Activated naive CD4-positive, alpha-beta T cell (primary cell): ENCODE measurements around the gene SYCP2L.
"Not testable (repeated sequence)": the region's sequence is repeated elsewhere in the genome, so short reads cannot be mapped to it uniquely, and the experiment has no call there.

Source experiments
- DNase-seq, 4 experiments: peaks; one replicate each; lab custom pipeline; 2025; lab: John Stamatoyannopoulos, UW

Gene SYCP2L

DNA sequence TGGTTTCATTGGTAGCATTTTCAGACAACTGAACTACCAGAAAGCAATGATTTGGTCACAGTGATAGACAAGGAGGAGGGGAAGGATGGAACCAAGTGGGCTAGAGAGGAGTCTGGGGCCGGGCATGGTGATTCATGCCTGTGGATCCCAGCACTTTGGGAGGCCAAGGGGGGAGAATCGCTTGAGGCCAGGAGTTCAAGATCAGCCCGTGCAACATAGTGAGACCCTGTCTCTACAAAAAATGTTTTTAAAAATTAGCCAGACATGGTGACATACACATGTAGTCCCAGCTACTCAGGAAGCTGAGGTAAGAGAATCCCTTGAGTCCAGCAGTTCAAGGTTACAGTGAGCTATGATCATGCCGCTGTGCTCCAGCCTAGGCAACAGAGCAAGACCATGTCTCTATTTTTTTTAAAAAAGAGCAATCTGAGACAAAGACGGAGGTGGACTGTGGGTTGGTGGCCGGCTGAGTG lies 70.6 kb downstream of the SYCP2L start:
- DNase-seq: no peak

DNA sequence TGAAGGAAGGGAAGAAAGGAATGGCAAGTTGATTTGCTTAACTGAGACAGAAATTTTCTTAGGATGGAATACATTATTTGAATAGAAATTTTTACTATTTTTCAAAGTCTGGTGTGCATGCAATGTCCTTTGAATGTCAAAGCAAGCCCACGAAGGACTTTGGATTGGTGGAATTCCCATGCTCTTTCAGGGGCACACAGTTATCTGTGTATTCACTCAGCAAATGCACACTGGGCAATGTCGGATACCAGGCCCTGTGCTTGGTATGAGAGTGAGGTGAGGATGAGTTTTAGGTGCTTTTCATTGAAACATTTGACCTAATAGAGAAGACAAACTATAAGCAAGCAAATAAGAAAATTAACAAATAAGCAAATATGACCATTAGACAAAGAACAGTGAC lies 73.3 kb downstream of the SYCP2L start:
- DNase-seq: no peak

DNA sequence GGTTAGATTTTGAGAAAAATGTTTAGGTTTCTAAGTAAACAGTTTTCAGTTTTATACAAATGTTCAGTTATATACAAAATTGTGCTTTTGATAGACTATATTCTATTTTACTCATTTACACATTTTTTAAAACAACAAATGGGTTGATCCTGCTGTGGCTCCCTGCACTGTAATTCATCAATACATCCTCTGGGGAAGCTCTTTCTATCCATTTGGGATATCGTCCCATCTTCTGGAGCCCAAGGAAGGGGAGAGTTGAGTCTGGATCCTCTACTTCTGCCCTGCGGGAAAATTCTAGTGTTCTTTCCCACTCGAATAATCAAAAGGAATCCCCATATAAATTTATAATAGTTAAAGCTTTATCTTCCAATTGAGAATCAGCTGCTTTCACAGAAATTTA lies 75.0 kb downstream of the SYCP2L start:
- no peak for DNase-seq

DNA sequence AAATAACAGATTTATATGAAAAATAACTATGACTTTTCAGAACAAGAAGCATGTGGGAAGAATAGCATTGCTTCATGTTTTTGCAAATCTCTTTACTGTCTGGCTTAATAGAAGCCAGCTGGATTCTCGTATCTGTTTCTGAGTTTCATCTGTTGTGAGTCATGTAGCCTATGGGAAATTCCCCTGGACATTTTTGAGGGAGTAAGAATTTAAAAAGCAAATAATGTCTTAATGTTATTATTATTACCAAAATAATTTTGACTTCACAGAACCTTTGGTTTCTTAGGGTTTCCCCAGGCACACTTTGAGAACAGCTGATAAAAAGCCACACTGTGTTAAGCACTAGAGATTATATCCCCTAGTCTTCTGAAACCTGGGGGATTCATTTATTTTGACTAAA lies 75.8 kb downstream of the SYCP2L start:
- no peak for DNase-seq

DNA sequence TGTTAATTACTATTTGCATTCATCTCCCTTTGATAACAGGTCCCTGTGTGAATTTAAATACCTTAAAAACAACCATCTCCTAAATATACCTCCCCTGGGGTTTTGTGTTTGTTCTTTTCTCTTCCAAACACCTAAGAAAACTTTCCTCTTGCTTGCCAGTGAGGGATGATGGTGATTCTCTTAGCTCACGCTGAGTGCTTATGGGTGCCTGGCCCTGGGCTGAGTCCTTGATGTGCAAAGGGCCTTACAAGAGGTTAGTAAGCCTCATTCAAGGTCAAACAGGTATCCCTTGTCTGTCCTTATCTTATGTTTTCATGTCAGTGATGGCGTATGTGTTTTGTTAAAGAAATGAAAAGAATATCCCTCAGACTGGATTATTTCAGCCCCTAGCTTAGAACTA lies 76.3 kb downstream of the SYCP2L start:
- no peak for DNase-seq

DNA sequence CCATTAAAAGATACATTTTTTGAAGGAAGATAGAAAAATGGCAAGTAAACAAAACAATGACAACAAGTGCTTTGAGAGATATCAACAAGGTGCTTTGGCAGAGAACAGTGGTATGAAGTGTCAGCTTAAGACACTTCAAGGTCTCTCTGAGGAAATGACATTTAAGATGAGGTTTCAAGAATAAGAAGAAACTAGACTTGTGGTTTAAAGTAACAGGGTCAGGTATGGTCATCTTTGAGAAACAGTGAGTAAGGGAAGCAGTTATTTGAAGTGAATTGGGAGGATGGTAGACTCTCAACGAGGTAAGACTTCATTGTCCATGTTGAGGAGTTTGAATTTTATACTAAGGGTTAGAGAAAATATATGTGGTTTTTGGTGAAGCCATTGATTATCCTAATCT lies 77.8 kb downstream of the SYCP2L start:
- no peak for DNase-seq

DNA sequence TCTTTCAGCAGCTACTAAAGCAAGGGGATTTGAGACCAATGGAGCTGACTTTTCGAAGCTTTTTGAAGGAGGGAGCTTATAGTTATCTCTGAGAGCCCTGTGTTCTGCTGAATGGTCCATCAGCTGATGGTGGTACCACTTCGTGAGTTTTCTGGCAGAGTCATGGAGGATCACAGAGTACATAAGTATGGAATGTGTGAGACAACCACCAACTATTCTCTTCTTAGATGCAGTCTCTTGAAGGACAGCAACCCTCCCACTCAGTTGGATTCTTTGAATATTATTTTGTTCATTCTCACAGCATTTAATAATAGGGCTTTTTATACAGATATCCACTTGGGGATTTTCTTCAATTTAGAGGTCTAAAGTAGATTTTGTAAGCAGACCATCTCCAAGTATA lies 81.9 kb downstream of the SYCP2L start:
- no peak for DNase-seq

DNA sequence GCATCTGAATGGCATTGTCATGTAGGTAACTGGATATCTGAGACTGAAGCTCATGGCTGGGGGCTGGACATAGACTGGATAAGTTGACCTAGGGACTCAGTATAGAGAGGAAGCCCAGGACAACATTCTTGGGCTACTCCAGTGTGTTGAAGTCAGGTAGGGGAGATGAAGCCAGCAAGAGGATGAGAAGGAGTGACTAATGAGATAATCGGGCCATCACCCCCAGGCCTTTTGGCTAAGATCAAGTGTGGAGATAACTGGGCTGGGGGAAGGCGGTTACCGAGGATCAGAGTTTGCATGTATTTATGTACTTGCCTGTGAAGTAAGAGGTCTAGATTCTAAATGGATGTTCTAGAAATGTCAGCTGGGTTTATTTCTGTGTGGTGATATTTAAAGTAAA lies 83.9 kb downstream of the SYCP2L start:
- DNase-seq: no peak

DNA sequence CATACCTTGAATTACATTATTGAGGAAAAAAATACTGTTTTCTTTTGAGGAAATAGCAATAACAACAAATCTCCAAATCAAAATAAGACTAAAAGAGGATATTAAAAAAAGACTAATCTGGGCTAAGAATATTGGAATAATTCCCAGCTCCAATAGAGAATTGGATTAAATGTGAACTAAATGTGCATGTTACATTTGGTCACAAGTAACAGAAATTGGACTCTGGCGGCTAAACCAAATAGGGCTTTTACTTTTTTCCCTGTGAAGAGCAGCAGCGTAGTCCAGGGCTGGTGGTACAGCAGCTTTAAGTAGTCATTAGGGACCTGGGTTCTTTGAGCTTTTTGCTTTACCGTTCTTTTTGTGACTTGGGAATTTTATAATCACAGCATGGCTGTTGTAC lies 85.3 kb downstream of the SYCP2L start:
- DNase-seq: no peak

DNA sequence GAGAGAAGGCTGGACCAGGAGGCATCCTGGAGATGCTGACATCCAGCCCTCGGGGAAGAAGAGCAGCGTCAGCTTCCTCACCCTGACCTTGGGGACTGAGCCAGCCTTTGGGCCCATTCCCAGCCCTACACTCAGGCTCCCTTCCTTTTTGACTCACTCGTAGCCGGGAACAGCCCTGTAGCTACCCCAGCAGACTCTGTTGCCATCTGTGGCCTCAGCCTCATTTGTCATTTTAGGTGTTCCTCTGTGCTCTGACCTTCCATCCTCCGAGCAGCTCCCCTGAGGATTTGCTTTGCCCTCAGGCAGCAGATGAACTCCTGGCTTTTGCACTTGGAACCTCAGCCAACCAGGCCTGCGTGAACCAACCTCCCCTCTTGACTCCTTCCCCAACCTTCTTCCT lies 89.7 kb downstream of the SYCP2L start:
- no peak for DNase-seq

DNA sequence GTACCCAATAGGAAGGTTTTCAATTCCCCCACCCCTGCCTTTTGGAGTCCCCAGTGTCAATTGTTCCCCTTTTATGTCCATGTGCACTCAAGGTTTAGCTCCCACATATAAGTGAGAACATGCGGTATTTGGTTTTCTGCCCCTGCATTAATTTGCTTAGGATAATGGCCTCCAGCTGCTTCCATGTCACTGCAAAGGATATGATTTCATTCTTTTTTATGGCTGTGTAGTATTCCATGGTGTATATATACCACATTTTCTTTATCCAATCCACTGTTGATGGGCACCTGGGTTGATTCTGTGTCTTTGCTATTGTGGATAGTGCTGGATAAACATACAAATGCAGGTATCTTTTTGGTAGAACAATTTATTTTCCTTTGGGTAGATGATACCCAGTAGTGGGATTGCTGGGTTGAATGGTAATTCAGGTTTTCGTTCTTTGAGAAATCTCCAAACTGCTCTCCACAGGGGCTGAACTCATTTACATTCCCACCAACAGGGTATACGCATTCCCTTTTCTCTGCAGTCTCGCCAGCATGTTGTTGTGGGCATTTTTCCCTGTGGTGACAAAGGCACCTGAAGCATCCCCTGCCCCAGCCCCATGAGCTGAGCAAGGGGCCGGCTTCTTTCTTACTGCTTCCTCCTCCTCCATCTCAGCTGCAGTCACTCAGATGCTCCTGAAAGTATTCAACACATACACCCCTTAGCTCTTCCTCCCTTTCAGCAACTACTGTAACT lies 90.5 kb downstream of the SYCP2L start:
- no peak for DNase-seq

DNA sequence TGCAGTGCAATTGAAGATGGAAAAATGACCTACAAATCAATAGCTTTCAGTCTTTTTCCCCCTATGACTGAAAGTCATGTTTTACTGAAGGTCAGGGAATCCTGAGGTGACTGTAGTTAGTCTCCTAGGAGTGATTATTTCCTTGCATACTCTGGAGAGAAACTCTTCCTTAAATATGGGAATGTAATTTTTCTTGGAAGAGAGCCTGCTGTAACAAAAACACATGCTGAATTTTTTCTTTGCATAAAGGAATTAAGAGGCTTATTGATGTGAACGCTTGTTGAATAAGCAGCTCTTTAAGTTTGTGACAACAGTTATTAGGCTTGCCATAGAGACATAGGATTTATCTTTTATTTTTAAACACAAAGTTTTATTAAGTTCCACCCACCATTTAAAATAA lies 92.8 kb downstream of the SYCP2L start:
- DNase-seq: no peak

DNA sequence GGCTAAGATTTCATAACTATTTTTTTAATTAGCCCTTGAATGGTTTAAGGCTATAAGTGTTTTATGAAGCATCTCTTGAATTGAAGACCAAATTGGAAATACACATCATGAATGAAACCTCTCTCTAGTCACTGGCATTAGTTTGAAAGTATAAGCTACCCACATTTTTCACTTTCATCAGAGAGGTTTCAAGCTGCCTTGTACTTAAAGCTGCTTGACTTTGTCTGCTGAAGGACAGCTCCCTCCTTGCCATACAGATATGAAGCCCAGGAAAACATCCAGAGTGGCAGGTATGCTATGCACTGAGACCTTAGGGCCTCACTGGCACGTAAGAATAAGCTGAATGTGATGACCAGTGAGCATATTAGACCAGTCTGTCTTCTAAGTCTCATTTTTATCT lies 94.6 kb downstream of the SYCP2L start:
- DNase-seq: no peak

DNA sequence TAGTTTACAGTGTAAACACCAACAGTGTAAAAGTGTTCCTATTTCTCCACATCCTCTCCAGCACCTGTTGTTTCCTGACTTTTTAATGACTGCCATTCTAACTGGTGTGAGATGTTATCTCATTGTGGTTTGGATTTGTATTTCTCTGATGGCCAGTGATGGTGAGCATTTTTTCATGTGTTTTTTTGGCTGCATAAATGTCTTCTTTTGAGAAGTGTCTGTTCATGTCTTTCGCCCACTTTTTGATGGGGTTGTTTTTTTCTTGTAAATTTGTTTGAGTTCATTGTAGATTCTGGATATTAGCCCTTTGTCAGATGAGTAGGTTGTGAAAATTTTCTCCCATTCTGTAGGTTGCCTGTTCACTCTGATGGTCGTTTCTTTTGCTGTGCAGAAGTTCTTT lies 98.1 kb downstream of the SYCP2L start:
- not testable (repeated sequence) for DNase-seq

DNA sequence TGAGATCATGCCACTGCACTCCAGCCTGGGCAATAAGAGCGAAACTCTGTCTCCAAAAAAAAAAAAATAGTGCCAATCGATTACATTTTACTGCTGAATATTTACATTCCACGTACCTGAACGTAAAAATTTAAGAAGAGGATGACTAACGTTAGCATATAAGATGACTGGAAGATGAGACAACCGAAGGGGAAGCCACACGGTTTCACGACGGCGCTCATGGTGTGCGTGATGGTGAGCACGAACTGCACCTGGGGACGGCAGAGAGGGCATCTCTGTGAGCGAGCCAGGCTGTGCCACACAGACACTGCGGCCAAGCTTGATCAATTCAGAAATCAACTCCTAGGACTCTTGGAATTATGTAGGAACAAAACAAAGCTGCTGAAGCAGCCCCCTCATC lies 102.7 kb downstream of the SYCP2L start:
- DNase-seq: no peak

DNA sequence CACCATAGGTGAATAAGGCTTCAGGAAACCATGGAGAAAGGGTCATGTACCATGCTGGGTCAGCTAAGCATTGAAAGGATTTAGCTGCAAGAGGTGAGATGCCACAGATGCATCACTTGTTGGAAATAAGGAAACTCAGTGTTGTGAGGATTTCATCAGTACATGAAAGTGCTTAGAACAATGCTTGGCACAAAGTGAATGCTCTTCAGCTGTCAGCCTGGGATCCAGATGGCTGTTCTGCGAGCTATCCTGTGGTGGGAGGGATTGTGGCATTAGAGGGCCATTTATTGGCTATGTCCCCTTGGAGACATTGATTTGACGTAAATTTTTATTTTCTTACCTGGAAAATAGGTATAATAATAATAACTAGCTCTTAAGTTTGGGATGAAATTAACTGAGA lies 104.3 kb downstream of the SYCP2L start:
- no peak for DNase-seq

DNA sequence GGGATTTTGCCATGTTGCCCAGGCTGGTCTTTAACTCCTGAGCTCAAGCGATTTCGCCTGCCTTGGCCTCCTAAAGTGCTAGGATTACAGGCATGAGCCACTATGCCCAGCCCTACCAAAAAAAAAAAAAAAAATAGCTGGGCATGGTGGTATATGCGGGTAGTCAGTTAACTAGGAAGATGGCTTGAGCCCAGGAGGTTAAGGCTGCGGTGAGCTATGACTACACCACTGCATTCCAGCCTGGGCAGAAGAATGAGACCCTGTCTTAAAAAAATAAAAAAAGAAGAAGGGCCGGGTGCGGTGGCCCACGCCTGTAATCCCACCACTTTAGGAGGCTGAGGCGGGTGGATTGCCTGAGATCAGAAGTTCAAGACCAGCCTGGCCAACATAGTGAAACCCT lies 107.0 kb downstream of the SYCP2L start:
- DNase-seq: no peak

DNA sequence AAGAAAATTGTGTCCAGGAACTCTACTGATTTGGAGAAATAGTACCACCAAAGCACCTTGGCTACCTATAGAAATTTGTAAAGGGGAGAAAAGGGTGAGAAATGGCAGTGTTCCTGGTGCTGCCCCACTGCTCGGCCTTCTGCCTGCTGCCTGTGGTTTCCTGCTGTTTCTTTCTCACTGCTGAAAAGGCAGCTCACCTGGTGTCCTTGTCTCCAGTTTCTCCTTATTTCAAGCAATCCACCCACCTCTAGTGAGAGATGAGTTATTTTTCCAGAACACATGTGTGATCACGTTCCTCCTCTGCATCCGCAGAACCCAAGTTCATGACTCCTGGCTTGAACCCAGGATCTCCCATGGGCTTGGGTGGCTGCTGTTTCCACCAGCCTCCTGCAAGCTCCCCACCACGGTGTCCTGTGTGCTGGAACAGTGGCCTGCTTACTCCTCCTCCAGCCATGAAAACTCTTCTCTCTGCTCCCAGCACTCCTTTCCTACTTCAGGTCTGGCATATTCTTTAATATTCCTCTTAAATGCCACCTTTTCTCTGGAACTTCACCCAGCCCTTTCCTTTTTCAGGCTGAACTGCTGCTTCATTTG lies 108.4 kb downstream of the SYCP2L start:
- no peak for DNase-seq

DNA sequence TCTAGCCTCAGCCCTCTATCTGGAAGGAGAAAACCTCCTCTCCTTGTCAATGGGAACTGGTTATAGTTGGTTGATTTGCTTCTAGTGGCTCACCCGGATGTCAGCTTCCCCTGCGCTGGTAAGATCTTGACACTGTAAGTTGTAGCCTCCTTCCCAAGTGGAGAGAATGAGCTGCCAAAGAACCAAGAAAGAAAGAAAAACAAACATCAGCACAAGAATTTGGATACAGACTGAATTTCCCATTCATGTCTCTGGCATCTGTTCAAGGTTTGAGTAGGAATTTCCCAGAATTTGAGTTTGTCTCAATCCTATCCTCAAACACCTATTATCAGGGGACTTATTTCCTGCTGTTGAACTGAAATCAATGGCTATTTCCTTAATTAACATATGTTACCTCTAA lies 113.1 kb downstream of the SYCP2L start:
- no peak for DNase-seq

DNA sequence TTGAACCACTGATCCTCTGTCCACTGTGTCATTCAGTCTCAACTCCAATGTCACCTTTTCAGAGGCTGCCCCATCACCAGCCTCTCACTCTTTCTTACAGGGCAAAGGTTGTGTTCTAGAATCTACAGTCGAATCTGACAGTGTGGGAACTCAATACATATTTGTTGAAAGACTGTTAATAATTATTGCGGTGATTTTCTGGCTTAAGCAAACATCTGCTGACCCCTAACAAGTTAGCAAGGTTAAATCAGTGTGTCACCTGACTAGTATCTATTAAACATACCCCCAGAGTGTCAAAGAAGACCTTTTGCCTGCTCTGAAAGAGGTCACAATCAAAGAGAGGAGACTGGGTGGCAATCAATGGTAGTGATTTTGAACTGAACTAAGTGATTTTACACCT lies 115.3 kb downstream of the SYCP2L start:
- no peak for DNase-seq

DNA sequence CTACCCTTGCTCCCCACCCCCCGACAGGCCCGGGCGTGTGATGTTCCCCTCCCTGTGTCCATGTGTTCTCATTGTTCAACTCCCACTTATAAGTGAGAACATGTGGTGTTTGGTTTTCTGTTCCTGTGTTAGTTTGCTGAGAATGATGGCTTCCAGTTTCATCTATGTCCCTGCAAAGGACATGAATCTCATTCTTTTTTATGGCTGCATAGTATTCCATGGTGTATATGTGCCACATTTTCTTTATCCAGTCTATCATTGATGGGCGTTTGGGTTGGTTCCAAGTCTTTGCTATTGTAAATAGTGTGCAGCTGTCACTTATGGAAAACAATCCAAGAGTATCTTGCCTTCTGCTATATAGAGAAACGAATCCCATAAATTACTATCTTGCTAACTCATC lies 116.4 kb downstream of the SYCP2L start:
- not testable (repeated sequence) for DNase-seq

DNA sequence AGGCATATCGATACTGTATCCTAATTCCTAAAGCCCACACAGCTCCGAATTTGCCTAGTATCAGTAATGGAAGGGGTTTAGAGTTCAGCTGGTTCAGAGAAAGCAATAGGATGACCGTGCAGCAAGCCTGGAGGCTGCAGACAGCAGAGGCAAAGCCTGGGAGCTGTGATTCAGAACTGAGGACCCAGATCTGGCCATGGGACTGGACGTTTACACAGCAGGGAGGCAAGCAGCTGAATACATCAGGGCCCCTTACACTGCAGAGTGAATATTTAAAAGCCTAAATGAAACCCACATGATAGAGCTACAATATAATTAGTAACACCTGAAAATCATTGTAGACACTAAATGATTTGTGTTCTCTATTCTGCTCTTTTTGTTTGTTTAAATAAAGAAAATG lies 119.2 kb downstream of the SYCP2L start:
- no peak for DNase-seq

DNA sequence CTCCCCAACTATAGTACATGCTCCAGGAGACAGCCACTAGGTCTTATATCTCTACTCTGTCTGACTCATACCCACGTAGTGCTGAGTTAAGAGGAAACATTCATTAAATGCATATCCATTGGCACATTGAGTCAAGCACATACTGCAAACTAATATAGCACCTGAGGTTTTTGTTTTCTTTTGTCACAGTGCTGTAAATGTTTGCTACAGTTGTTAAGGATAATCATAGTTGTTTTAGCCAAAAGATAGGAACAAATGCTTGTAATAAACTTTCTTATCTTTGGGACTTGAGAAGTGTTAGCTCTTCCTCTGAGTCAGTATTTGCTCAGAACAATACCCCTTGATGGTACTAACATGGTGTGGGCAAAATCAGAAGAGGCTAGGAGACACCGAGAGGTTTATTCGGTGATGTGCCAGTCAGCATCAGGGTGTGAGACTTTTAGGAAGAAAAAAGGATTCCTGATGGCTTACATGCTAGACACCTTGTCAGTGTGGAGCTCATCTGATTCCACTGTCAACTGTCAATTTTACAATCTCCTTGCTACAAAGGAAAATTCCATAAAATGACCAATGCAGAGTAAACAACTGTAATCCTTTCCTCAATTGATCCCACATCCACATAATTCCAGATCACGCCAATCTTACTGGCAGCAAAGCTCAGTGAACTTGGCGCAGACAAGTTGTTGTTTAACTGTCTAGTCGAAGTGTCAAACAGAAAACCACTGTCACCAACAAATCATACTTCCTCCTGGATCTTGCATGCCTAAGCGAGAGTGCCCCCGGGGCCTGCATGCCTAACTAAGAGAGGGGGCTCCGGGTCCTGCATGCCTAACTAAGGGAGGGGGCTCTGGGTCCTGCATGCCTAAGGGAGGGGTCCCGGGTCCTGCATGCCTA lies 121.1 kb downstream of the SYCP2L start:
- DNase-seq: no peak
